GM18508 (cell line): ENCODE results near the gene NEK11.

Experiments used
- ATAC-seq: cut with Tn5 transposase; IDR thresholded peaks from one replicate; pipeline ENCODE4 v1.9.1; 2021; ENCODE audit warnings: moderate number of reproducible peaks; ENCODE audit not compliant: insufficient read depth, unreplicated experiment

The NEK11 gene

GRCh38 chr3:131114256-131114655 lies 87.6 kb downstream of the NEK11 start:
- ATAC-seq = no peak

- ATAC-seq = no peak
Observed at GRCh38 chr3:131125684-131126083, 99.0 kb downstream of the NEK11 start.

GRCh38 chr3:131140891-131141290 lies 114.2 kb downstream of the NEK11 start:
- no peak for ATAC-seq

- ATAC-seq = no peak
Observed at GRCh38 chr3:131141770-131142169, 115.1 kb downstream of the NEK11 start.

GRCh38 chr3:131142580-131142979 lies 115.9 kb downstream of the NEK11 start:
- ATAC-seq = no peak

GRCh38 chr3:131143802-131144201 lies 117.1 kb downstream of the NEK11 start:
- ATAC-seq = no peak

- ATAC-seq = no peak
Observed at GRCh38 chr3:131147534-131147933, 120.9 kb downstream of the NEK11 start.

- no peak for ATAC-seq
Observed at GRCh38 chr3:131158434-131158833, 131.8 kb downstream of the NEK11 start.

GRCh38 chr3:131162516-131162915 lies 135.8 kb downstream of the NEK11 start:
- ATAC-seq = no peak

GRCh38 chr3:131167867-131168266 lies 141.2 kb downstream of the NEK11 start:
- ATAC-seq = no peak

- ATAC-seq = no peak
Observed at GRCh38 chr3:131169331-131169730, 142.7 kb downstream of the NEK11 start.

- no peak for ATAC-seq
Observed at GRCh38 chr3:131172502-131173200, 146.0 kb downstream of the NEK11 start.

GRCh38 chr3:131174752-131175151 lies 148.1 kb downstream of the NEK11 start:
- ATAC-seq = peak; percentile 78

GRCh38 chr3:131178710-131179375 lies 152.2 kb downstream of the NEK11 start:
- ATAC-seq = no peak

GRCh38 chr3:131192701-131193100 lies 166.0 kb downstream of the NEK11 start:
- ATAC-seq = no peak

GRCh38 chr3:131193641-131194238 lies 167.1 kb downstream of the NEK11 start:
- ATAC-seq = no peak

- no peak for ATAC-seq
Observed at GRCh38 chr3:131194816-131195215, 168.1 kb downstream of the NEK11 start.

- ATAC-seq = no peak
Observed at GRCh38 chr3:131200636-131201199, 174.0 kb downstream of the NEK11 start.

GRCh38 chr3:131216330-131216729 lies 189.7 kb downstream of the NEK11 start:
- ATAC-seq = no peak

- no peak for ATAC-seq
Observed at GRCh38 chr3:131216801-131217200, 190.1 kb downstream of the NEK11 start.

- ATAC-seq = no peak
Observed at GRCh38 chr3:131217296-131217741, 190.6 kb downstream of the NEK11 start.
